ENCODE results near the gene ALG8.
"Not testable (repeated sequence)": the region's sequence is repeated elsewhere in the genome, so short reads cannot be mapped to it uniquely, and the experiment has no call there.

ALG8 gene

GRCh38 chr11:78066471-78066870 is 73.0 kb downstream of the ALG8 start:
- DNase-seq, result no peak

GRCh38 chr11:78065203-78065602 is 74.2 kb downstream of the ALG8 start:
- DNase-seq, result no peak

GRCh38 chr11:78063440-78064181 is 75.8 kb downstream of the ALG8 start, which contains the start of gene THRSP:
Gene THRSP, plus strand, starts transcription at chr11:78063861. Its CDS starts 21 bp downstream, at chr11:78063882.
- DNase-seq, result no peak

GRCh38 chr11:78062671-78063070 is 76.8 kb downstream of the ALG8 start:
- DNase-seq, result no peak

- no peak for DNase-seq
Measured at GRCh38 chr11:78061921-78062311, 77.5 kb downstream of the ALG8 start.

- DNase-seq, result no peak
Measured at GRCh38 chr11:78061088-78061920, 78.1 kb downstream of the ALG8 start.

- DNase-seq, result no peak
Measured at GRCh38 chr11:78060533-78060932, 78.9 kb downstream of the ALG8 start.

GRCh38 chr11:78059749-78060328 is 79.6 kb downstream of the ALG8 start:
- DNase-seq, result not testable (repeated sequence)

- no peak for DNase-seq
Measured at GRCh38 chr11:78057462-78058055, 81.9 kb downstream of the ALG8 start.

- DNase-seq, result no peak
Measured at GRCh38 chr11:78056093-78056492, 83.3 kb downstream of the ALG8 start.

GRCh38 chr11:78054971-78055370 is 84.5 kb downstream of the ALG8 start:
- no peak for DNase-seq

GRCh38 chr11:78050964-78051831 is 88.2 kb downstream of the ALG8 start:
- DNase-seq, result no peak

Measured in NCI-H510A (cell line).